Type B pancreatic cell (in vitro differentiated cells): Measurements from ENCODE around the gene PRKRIP1. TPM values are rescaled to one million over a fixed set of nuclear protein-coding genes. Genes with fewer than 3 reads are reported as not detected.
"Not testable (repeated sequence)": the region's sequence is repeated elsewhere in the genome, so short reads cannot be mapped to it uniquely, and the experiment has no call there.

Source experiments
- DNase-seq: peaks from one replicate; pipeline ENCODE4 v3.0.0; 2021; ENCODE audit warnings: mixed read lengths; ENCODE audit not compliant: unreplicated experiment; ENCODE audit errors: extremely low spot score
- H3K27ac Mint-ChIP-seq: 2 replicates; pipeline ENCODE4 v1.8.0; 2021; ENCODE audit warnings: mild to moderate bottlenecking, mixed read lengths
- H3K27me3 Mint-ChIP-seq: 2 replicates; pipeline ENCODE4 v1.8.0; 2021; ENCODE audit warnings: mixed read lengths
- H3K36me3 Mint-ChIP-seq: 2 replicates; pipeline ENCODE4 v1.8.0; 2021; ENCODE audit warnings: mixed read lengths
- H3K4me1 Mint-ChIP-seq: one replicate; pipeline ENCODE4 v1.8.0; 2021; ENCODE audit warnings: mixed read lengths; ENCODE audit not compliant: unreplicated experiment
- H3K4me3 Mint-ChIP-seq: 2 replicates; pipeline ENCODE4 v1.8.0; 2021; ENCODE audit warnings: mild to moderate bottlenecking, mixed read lengths
- H3K9me3 Mint-ChIP-seq: 2 replicates; pipeline ENCODE4 v1.8.0; 2021; ENCODE audit warnings: mixed read lengths
- total RNA-seq: library from RNA; stranded (reverse); gene quantifications from 2 replicates; pipeline ENCODE4 v1.2.1, GENCODE V29; 2021; ENCODE audit warnings: low replicate concordance
- TF ChIP-seq, protein P1 (sequence below): fragments of 200-600 bp; sonication (generic); conservative IDR thresholded peaks from 2 replicates; pipeline ENCODE4 v1.5.0; 2021; ENCODE audit warnings: antibody characterized with exemption, mild to moderate bottlenecking

The PRKRIP1 gene
- total RNA-seq, 1 donor from 2014 or later: 34.0 TPM

DNA sequence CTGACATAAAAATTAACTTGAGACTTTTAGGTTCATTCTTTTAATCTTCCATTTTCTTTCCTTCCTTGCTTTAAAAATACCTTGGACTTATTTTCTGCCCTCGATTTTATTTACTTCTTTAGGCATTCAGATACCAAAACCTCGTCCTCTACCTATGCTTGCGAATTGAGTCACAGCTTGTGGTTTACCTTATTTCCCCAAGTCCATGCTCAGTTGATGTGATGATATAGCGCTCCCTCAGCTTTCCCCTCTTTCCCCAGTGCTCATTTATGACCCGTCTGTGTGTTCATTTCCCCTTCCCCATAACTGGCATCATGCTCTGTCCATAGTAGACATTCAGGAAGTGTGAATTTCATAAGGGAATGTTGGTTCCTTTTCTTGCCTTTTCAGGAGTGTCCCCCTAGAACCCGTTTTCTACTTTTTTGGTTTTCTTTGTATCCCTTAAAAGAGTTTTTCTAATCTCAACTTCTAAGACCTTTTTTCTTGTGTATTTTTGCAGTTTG, 19.1 kb upstream of the PRKRIP1 start:
- H3K9me3 Mint-ChIP-seq: no peaks in the 10 kb centered on the region
- H3K36me3 Mint-ChIP-seq: peaks cover 28% of the 10 kb centered on the region
- TF ChIP-seq, protein P1, sequence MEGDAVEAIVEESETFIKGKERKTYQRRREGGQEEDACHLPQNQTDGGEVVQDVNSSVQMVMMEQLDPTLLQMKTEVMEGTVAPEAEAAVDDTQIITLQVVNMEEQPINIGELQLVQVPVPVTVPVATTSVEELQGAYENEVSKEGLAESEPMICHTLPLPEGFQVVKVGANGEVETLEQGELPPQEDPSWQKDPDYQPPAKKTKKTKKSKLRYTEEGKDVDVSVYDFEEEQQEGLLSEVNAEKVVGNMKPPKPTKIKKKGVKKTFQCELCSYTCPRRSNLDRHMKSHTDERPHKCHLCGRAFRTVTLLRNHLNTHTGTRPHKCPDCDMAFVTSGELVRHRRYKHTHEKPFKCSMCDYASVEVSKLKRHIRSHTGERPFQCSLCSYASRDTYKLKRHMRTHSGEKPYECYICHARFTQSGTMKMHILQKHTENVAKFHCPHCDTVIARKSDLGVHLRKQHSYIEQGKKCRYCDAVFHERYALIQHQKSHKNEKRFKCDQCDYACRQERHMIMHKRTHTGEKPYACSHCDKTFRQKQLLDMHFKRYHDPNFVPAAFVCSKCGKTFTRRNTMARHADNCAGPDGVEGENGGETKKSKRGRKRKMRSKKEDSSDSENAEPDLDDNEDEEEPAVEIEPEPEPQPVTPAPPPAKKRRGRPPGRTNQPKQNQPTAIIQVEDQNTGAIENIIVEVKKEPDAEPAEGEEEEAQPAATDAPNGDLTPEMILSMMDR: no peak
- H3K27ac Mint-ChIP-seq: no peak overlapping the region
- DNase-seq: no peak
- H3K4me3 Mint-ChIP-seq: no peak overlapping the region
- no peaks in the 10 kb centered on the region for H3K27me3 Mint-ChIP-seq
- no peaks in the 10 kb centered on the region for H3K4me1 Mint-ChIP-seq

DNA sequence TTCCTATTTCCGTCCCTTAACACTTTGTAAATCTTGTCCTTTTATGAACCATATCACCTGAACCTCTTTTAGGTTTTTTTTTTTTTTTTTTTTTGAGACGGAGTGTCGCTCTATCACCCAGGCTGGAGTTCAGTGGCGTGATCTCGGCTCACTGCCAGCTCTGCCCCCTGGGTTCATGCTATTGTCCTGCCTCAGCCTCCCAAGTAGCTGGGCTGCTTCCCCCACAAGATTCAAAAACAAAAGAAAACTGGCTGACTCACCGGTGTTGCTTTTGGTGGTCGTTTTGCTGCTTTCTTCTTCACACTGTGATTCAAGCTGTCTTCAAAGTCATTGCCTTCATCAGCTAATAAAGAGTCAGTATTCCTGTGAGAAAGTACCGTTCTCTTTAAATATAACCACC, 15.3 kb upstream of the PRKRIP1 start:
- H3K27me3 Mint-ChIP-seq, H3K9me3 Mint-ChIP-seq, H3K27ac Mint-ChIP-seq, DNase-seq, H3K4me1 Mint-ChIP-seq, H3K4me3 Mint-ChIP-seq: not testable (repeated sequence)
- H3K36me3 Mint-ChIP-seq: peaks cover 22% of the 10 kb centered on the region

DNA sequence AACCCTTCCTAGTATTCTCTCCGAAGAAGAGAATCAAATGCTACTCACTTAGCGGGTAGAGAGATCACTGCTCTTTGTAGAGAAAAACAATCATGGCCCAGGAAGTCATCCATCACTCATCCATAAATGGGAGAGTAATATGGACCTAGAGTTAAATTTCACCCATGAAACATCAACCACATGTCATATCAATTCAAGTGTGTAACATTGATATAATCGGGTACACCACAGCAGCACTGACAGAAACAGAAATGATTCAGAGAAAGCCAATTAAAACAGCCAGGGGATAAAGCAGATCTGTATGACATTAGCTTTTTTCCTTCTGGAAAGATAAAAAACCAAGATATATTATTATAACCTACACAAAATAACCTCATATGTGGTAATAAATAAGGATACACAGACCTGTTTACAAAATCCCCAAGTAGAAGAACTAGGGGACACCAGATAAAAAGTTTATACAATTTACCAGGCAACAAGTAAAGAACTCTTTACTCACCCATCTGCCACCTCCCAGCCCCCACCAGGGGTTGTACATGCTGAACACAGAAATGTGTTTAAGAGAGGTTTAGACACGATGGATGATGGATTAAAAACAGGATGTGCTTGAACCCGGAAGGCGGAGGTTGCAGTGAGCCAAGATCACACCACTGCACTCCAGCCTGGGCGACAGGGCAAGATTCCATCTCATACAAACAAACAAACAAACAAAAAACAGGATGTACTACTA, 14.3 kb upstream of the PRKRIP1 start:
- H3K4me1 Mint-ChIP-seq, DNase-seq, H3K27me3 Mint-ChIP-seq, H3K9me3 Mint-ChIP-seq, H3K27ac Mint-ChIP-seq, H3K4me3 Mint-ChIP-seq: not testable (repeated sequence)
- peaks cover 21% of the 10 kb centered on the region for H3K36me3 Mint-ChIP-seq

DNA sequence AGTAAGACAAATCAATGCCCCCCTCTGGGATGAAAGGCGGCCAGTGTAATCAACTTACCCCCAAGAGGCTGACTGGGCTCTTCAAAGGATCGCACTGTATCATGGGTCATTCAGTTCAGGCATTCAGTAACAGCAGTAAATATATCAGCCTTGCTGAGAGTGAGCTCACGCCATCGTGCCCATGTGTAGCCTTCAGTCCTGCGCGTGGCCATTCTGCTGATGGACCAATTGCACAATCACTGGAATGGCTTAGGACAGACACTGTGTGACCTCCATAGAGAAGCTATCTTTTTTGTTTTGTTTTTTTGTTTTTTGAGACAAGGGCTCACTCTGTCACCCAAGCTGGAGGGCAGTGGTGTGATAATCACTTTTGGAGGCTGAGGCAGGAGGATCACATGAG, 9.1 kb upstream of the PRKRIP1 start:
- Mint-ChIP-seq H3K4me1 (no peaks in the 10 kb centered on the region), H3K9me3 (no peaks in the 10 kb centered on the region), H3K4me3 (no peak overlapping the region), H3K27me3 (no peaks in the 10 kb centered on the region), H3K36me3 (no peaks in the 10 kb centered on the region), H3K27ac (no peak overlapping the region)
- TF ChIP-seq, protein P1: no peak
- no peak for DNase-seq

DNA sequence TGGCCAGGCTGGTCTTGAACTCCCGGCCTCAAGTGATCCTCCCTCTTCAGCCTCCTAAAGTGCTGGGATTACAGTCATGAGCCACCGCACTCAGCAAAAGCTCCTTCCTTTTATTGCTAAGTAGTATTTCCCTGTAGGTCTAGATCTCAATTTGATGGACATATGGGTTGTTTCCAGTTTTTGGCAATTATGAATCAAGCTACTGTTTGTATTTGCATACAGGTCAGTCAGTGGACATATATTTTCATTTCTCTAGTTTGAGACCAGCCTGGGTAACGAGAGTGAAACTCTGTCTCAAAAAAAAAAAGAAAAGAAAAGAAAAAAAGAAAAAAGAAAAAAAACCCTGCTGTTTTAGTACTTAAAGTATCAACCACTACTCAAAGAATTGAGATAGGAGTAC, 6.4 kb upstream of the PRKRIP1 start:
- Mint-ChIP-seq H3K4me3 (no peak overlapping the region), H3K9me3 (no peaks in the 10 kb centered on the region), H3K36me3 (peaks cover 4% of the 10 kb centered on the region), H3K27ac (no peak overlapping the region), H3K27me3 (no peaks in the 10 kb centered on the region), H3K4me1 (no peaks in the 10 kb centered on the region)
- TF ChIP-seq, protein P1: no peak
- no peak for DNase-seq

DNA sequence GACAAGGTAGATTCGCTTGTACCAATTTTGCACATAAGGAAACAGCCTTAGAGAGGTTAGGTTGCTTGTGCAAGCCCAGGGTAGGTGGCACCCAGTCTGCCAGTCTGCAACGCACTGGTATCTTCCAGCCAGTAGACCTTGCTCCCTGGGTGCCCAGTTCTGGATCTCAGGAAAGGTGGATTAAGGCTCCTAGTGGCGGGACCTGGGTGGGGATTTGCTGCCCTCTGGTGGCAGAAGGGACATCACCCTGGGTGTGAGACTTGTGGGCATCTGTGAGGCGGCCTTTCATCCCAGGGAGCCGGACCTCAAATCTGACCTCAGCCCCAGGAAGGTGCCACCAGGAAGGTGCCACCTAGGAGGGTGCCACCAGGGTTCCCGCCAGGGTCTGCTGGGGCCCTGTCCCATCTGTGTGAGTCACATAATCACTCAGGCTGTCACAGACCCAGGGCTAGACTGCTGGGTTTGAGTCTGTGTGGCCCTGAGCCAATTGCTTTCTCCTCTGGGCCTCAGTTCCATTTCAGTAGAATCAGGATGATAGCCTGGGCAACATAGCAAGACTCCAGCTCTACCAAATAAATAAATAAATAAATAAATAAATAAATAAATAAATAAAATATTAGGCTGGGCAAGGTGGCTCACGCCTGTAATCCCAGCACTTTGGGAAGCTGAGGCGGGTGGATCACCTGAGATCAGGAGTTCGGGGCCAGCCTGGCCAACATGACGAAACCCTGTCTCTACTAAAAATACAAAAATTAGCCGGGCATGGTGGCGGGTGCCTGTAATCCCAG, 5.3 kb upstream of the PRKRIP1 start:
- Mint-ChIP-seq H3K27ac (peak overlapping the region; percentile 23), H3K4me3 (no peak overlapping the region)

More for the DNA sequence above, 5.3 kb upstream of the PRKRIP1 start:
- DNase-seq: peak; percentile 80
- Mint-ChIP-seq H3K36me3 (peaks cover 4% of the 10 kb centered on the region), H3K4me1 (peaks cover 4% of the 10 kb centered on the region), H3K27me3 (no peaks in the 10 kb centered on the region), H3K9me3 (no peaks in the 10 kb centered on the region)
- TF ChIP-seq, protein P1: peak; percentile 95
